ENCODE data around the gene NOD1.
"Not testable (repeated sequence)": the region's sequence is repeated elsewhere in the genome, so short reads cannot be mapped to it uniquely, and the experiment has no call there.

Gene NOD1

DNA sequence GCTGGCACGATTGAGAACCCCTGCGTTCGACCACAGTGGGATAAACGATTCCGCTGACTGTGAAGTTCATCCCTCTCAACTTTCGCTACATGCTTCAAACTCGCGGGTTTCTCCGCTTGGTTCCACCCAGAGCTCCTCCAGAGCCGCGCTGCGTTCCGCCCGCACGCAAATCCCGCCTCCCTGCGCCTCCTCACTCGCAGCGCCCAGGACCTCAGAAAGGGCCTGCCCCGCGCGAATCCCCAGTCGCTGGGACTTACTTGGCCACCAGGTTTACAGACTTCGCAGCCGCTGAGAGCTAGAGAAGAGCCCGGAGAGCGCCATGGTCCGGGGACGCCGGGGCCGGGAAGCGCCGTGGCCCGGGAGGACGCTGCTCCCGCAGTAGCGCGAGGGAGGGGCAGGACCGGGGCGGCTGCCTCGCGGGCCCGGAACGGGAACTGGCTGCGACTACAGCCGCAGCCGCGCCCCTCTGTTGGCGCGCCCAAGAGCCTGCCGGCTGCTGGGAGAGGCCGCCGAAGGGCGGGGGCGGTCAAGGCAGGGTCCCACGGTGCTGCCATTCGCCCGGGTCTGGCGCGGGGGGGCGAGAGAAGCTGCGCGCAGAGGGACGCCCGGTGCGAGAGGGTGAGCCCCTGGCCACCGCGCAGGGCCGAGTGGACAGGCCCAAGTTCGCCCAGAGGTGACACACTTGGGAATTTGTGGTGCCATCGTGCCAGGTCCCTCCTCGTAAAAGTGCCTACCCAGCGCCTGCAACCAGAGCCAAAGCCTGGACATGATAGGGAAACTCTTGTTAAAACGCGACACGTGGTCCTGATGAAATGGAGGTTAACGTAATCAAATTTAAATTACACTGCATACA, at the start of gene NOD1:
Gene NOD1 (minus strand): TSS at position 436 of the 853 bp plus-strand sequence. CDS start 21,863 bp downstream, outside the sequence.
- ATAC-seq (peak; percentile 89), DNase-seq (peak; percentile 79)

DNA sequence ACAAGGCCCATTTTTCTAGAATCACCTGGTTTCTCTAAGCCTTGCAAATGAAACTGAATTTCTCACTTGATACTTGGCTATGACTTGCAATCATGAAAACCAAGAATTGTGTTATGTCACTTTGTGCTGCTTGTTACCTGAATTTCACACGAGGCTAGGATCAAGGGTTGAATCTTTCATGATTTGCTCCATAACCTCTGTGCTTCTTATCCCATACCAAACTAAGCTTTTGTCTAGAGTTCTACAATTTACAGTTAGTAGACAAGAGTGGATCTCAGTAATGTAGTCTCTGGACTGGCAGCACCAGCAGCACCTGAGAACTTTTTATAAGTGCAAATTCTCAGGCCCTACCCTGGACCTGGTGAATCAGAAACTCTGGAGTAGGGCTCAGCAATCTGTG, 48.7 kb upstream of the NOD1 start:
- not testable (repeated sequence) for DNase-seq, ATAC-seq

- ATAC-seq: no peak
- no peak for DNase-seq
These were observed 47.6 kb upstream of the NOD1 start for GRCh38 chr7:30526163-30526562.

GRCh38 chr7:30525429-30525828, 46.8 kb upstream of the NOD1 start:
- ATAC-seq (no peak), DNase-seq (no peak)

DNA sequence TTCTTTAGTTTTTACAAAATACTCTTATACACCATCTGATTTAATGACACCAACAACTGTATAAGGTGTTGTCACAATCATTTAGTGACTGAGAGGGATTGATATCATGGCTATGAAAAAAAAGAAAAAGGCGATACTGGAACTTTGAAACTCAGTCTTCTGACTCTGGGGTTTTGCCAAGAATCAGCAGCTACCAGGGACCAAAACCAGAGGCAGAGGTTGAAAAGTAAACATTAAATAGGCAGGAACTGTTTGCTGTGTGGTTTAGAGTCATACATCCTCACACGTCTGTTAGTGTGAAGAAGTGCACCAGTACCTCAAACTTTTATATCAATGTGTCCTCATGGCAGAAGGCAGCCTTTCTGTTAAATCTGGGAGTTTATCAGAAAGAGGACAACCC, 46.0 kb upstream of the NOD1 start:
- DNase-seq (no peak), ATAC-seq (no peak)

GRCh38 chr7:30523466-30523865, 44.9 kb upstream of the NOD1 start:
- no peak for ATAC-seq
- DNase-seq: no peak

- no peak for DNase-seq
These were observed 43.6 kb upstream of the NOD1 start for GRCh38 chr7:30522159-30522558.

GRCh38 chr7:30521532-30521931, 42.9 kb upstream of the NOD1 start:
- DNase-seq (no peak), ATAC-seq (no peak)

More at GRCh38 chr7:30522159-30522558, 43.6 kb upstream of the NOD1 start:
- ATAC-seq: no peak

- ATAC-seq (no peak), DNase-seq (no peak)
These were observed 40.5 kb upstream of the NOD1 start for GRCh38 chr7:30519122-30519521.

DNA sequence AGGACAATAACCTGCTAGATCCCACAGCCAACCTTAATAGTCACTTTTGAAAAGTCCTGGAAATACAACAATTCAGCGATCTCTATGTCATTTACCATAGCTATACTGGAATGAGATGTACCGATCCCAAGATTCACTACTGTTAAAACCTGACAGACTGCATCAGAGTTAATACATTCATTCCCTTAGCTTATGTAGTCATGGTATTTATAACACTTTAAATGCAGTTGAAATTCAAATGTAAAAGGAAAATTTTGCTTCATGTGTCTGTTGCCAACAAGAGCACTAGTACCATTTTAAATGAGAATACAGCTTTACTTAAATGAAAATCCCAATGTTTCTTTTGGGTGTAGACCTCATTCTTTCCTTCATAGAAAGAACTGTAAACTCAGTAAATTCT, 37.2 kb upstream of the NOD1 start:
- ATAC-seq (no peak), DNase-seq (no peak)

DNA sequence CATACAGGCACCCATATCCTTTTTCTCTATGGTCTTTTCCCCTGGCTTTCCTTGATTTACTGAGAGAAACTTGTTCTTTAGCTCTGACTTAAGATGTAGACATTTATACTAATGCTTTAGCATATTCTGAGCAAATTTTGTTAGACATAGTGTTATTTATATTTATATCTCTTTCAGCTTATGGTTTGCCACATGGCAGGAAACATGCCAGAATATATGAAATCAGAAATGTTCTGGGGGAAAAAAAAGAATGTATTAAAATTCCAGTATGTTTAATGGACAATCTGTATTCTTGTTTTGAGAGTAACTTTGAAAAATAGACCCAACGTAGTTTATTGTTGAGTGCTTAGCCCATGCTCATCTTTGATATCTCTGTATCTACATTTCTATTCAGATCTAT, 36.2 kb upstream of the NOD1 start:
- DNase-seq (no peak), ATAC-seq (no peak)

DNA sequence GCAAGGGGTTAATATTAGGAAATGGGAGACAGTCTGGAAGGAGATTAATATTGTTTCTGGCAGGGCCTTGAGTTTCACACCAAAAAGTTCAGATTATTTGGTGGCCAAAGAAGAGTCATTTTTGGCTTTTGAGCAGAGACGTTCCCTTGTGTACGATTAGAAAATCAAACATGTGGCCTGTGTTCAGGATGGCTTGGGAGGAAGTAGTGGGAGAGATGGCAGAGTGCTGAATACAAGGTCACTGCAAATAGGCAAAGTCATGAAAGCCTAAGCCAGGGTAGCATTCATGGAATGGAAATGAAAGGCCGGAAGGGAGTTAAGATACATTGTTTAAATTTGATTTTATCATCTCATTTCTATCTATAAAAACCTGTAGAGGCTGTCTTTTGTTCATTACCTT, 35.6 kb upstream of the NOD1 start:
- no peak for ATAC-seq
- no peak for DNase-seq

DNA sequence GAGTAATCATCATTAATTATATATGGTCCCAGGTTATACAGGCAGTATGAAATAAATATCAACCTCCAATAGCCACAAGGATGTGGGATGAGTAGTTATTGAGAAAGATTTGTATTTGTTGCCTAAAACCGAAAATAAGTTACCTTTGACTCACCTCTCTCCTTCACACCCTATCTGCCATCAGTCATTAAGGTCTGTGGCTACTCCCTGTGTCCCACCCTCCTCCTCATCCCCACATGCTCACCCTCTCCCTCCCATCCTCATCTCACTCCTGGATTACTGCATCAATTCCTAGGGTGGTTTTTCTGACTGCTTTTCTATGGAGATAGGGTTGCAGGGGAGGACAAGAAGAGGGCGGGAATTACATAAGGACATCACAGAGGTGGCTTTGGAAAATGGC, 35.2 kb upstream of the NOD1 start:
- DNase-seq (no peak), ATAC-seq (no peak)

DNA sequence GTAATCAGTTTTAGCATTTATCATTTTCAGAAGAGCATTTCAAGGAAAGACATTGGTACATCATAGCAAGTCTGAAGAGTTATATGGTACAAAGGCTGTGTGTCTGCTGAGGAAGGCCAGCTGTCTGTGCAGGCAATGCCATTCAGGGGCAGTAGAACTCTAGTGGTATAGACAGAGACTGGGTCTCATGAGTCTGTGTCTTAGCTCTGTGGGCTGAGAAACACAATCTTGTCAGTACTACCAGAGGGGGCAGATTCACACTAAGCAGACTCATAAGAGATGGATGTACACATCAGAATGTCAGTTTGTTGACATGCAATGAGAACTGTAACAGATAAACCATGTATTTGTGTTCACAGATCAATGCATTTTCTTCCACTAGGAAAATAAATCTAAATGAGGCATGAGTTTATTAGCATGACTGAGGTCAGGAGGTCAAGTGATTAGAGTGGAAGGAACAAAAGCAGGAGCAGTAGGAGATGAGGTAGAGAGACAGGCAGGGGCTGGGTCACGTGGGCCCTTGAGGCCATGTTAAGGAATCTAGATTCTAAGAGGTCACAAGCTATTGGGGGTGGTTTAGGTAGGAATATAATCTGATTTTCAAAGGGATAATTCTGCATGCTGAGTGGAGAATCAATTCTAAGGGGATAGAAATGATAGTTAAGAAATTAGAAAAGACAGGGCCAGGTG, 33.5 kb upstream of the NOD1 start:
- ATAC-seq (no peak), DNase-seq (no peak)

DNA sequence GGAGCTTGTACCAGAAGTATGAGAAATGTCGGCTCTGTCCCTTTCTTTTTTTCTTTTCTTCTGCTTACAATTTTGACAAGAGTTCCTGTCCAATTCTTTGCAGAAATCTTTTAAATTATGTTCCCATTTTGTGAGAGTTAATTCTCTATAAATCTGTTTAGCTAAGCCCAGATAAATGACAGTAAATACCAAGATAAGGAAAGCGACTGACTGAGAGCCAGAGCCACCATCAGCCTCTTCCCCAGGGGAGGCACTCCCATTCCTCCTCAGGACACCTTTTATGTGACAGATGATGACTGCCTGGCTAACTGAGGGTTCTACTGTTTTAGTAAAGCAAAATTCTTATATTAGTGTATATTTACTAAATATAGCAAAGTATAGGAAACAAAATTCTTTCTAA, 32.9 kb upstream of the NOD1 start:
- ATAC-seq (no peak), DNase-seq (no peak)

- DNase-seq (peak; percentile 32), ATAC-seq (peak; percentile 49)
These were observed 31.8 kb upstream of the NOD1 start for GRCh38 chr7:30510124-30511075.

- ATAC-seq, DNase-seq: not testable (repeated sequence)
These were observed 30.7 kb upstream of the NOD1 start for GRCh38 chr7:30509171-30509857.

DNA sequence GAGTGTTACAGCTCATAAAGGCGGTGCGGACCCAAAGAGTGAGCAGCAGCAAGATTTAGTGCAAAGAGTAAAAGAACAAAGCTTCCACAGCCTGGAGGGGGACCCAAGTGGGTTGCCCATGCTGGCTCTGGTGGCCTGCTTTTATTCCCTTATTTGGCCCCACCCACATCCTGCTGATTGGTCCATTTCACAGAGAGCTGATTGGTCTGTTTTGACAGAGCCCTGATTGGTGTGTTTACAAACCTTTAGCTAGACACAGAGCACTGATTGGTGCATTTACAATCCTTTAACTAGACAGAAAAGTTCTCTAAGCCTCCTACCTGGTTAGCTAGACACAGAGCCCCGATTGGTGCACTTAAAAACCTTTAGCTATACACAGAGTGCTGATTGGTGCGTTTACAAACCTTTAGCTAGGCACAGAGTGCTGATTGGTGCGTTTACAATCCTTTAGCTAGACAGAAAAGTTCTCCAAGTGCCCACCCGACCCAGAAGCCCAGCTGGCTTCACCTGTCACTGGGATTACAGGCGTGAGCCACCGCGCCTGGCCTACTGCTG, 28.8 kb upstream of the NOD1 start:
- ATAC-seq, DNase-seq: not testable (repeated sequence)

GRCh38 chr7:30505174-30505697, 26.7 kb upstream of the NOD1 start:
- ATAC-seq: peak; percentile 3

GRCh38 chr7:30504301-30505173, 26.0 kb upstream of the NOD1 start, which contains the start of gene GGCT:
TSS of gene GGCT (minus strand) at chr7:30504829. CDS start at chr7:30504709, 120 bp downstream.
- ATAC-seq (peak; percentile 100), DNase-seq (peak; percentile 95)

More at GRCh38 chr7:30505174-30505697, 26.7 kb upstream of the NOD1 start:
- DNase-seq: no peak

All from stimulated activated naive CD8-positive, alpha-beta T cell treated with anti-CD3 and anti-CD28 coated beads, Interleukin-15, Interleukin-2, amounts not matched to agents 100 U/mL and 50 U/mL, for 24 hours (primary cell).